SK-N-MC (cell line): ENCODE data around the gene DFFA.
"Not testable (repeated sequence)": the region's sequence is repeated elsewhere in the genome, so short reads cannot be mapped to it uniquely, and the experiment has no call there.

Source experiments
- DNase-seq: peaks from one replicate; pipeline ENCODE4 v3.0.0-alpha.2; 2011; ENCODE audit warnings: low read depth, low spot score
- H3K27ac ChIP-seq: fragments of 200-600 bp; sonication (generic); 2 replicates; pipeline ENCODE4 v1.5.1; 2016; ENCODE audit warnings: mixed run types
- H3K36me3 ChIP-seq: fragments of 200-600 bp; sonication (generic); 2 replicates; pipeline ENCODE4 v1.6.1; 2017; ENCODE audit warnings: antibody characterized with exemption, low read length, mixed read lengths; ENCODE audit not compliant: insufficient read depth
- H3K4me3 ChIP-seq: fragments of 200-600 bp; sonication (generic); 2 replicates; pipeline ENCODE4 v1.5.1; 2016
- H3K9ac ChIP-seq: fragments of 200-600 bp; sonication (generic); 2 replicates; pipeline ENCODE4 v1.8.0; 2017; ENCODE audit warnings: mixed run types, mixed read lengths; ENCODE audit not compliant: insufficient read length
- H3K9me3 ChIP-seq: fragments of 200-600 bp; sonication (generic); 2 replicates; pipeline ENCODE4 v1.6.1; 2017; ENCODE audit warnings: low read depth, mild to moderate bottlenecking, antibody characterized with exemption, low read length, moderate library complexity, mixed read lengths
- EZH2 ChIP-seq: fragments of 200-600 bp; sonication (generic); IDR thresholded peaks from one replicate; pipeline ENCODE4 v1.6.1; 2017; ENCODE audit warnings: antibody characterized with exemption
- FOXP2 ChIP-seq: optimal IDR thresholded peaks from 2 replicates; pipeline ENCODE3; 2011; ENCODE audit warnings: mild to moderate bottlenecking, moderate library complexity; ENCODE audit not compliant: insufficient read depth; ENCODE audit errors: extremely low read length, control extremely low read depth
- POLR2AphosphoS5 ChIP-seq: IDR thresholded peaks from 2 replicates; pipeline ENCODE4 v1.6.1; 2012; ENCODE audit warnings: mild to moderate bottlenecking, low read depth, low read length, borderline replicate concordance

Gene DFFA

GRCh38 chr1:10457875-10458274 lies 14.5 kb downstream of the DFFA start:
- Histone ChIP-seq H3K9ac (no peak overlapping the region), H3K9me3 (no peaks in the 10 kb centered on the region), H3K4me3 (no peak overlapping the region), H3K27ac (no peak overlapping the region), H3K36me3 (peaks cover 23% of the 10 kb centered on the region)
- TF ChIP-seq FOXP2: no peak
- TF ChIP-seq POLR2AphosphoS5: 0 out of 2 replicates have a peak, but pooled peaks have one; percentile 10
- no peak for DNase-seq

GRCh38 chr1:10457462-10457861 lies 14.9 kb downstream of the DFFA start:
- not testable (repeated sequence) for H3K4me3 ChIP-seq, H3K27ac ChIP-seq, DNase-seq, H3K9ac ChIP-seq, H3K9me3 ChIP-seq
- peaks cover 19% of the 10 kb centered on the region for H3K36me3 ChIP-seq

GRCh38 chr1:10456661-10457060 lies 15.7 kb downstream of the DFFA start:
- Histone ChIP-seq H3K27ac (peak overlapping the region; percentile 64), H3K36me3 (peaks cover 14% of the 10 kb centered on the region), H3K4me3 (no peak overlapping the region), H3K9ac (no peak overlapping the region), H3K9me3 (no peaks in the 10 kb centered on the region)
- TF ChIP-seq EZH2 (no peak), FOXP2 (no peak), POLR2AphosphoS5 (no peak)
- no peak for DNase-seq

- H3K4me3 ChIP-seq: no peak overlapping the region
- no peak overlapping the region for H3K9ac ChIP-seq
- peaks cover 8% of the 10 kb centered on the region for H3K36me3 ChIP-seq
- no peak for DNase-seq
- H3K27ac ChIP-seq: no peak overlapping the region
- H3K9me3 ChIP-seq: no peaks in the 10 kb centered on the region
- TF ChIP-seq POLR2AphosphoS5: no peak
- no peak for TF ChIP-seq FOXP2
Measured at GRCh38 chr1:10456048-10456447, 16.3 kb downstream of the DFFA start.

- TF ChIP-seq EZH2: no peak
- TF ChIP-seq POLR2AphosphoS5: no peak
- TF ChIP-seq FOXP2: no peak
- H3K36me3 ChIP-seq: no peaks in the 10 kb centered on the region
- no peaks in the 10 kb centered on the region for H3K9me3 ChIP-seq
- H3K27ac ChIP-seq: peak overlapping the region; percentile 94
- H3K4me3 ChIP-seq: peak overlapping the region; percentile 79
- H3K9ac ChIP-seq: peak overlapping the region; percentile 63
- DNase-seq: peak; percentile 40
Measured at GRCh38 chr1:10451287-10451686, 21.0 kb downstream of the DFFA start.

- H3K27ac ChIP-seq: peak overlapping the region; percentile 94
- H3K9me3 ChIP-seq: no peaks in the 10 kb centered on the region
- no peak for TF ChIP-seq EZH2
- peak overlapping the region; percentile 63 for H3K9ac ChIP-seq
- H3K4me3 ChIP-seq: peak overlapping the region; percentile 79
- H3K36me3 ChIP-seq: no peaks in the 10 kb centered on the region
- no peak for DNase-seq
Measured at GRCh38 chr1:10450836-10451235, 21.5 kb downstream of the DFFA start.

GRCh38 chr1:10450156-10450814 lies 22.0 kb downstream of the DFFA start:
- DNase-seq: no peak
- H3K9ac ChIP-seq: no peak overlapping the region
- peak overlapping the region; percentile 94 for H3K27ac ChIP-seq
- H3K4me3 ChIP-seq: peak overlapping the region; percentile 79; the same call in 1 of the 2 replicates
- H3K36me3 ChIP-seq: no peaks in the 10 kb centered on the region
- no peak for TF ChIP-seq EZH2
- TF ChIP-seq FOXP2: no peak
- TF ChIP-seq POLR2AphosphoS5: no peak
- no peaks in the 10 kb centered on the region for H3K9me3 ChIP-seq

GRCh38 chr1:10449751-10450150 lies 22.6 kb downstream of the DFFA start, which contains the start of gene CORT:
CORT (plus strand) TSS chr1:10450031; CDS start chr1:10450224, 193 bp downstream.
- no peak for DNase-seq
- H3K27ac ChIP-seq: peak within 1 kb of the TSS; percentile 94
- H3K36me3 ChIP-seq: no peaks in the 10 kb centered on the region
- no peaks in the 10 kb centered on the region for H3K9me3 ChIP-seq
- peak within 1 kb of the TSS; percentile 79 for H3K4me3 ChIP-seq
- H3K9ac ChIP-seq: peak within 1 kb of the TSS; percentile 63
- TF ChIP-seq FOXP2 (no peak), POLR2AphosphoS5 (no peak), EZH2 (no peak)

- no peak overlapping the region for H3K4me3 ChIP-seq
- TF ChIP-seq POLR2AphosphoS5 (no peak), FOXP2 (no peak), EZH2 (no peak)
- H3K9me3 ChIP-seq: no peaks in the 10 kb centered on the region
- no peak for DNase-seq
- no peaks in the 10 kb centered on the region for H3K36me3 ChIP-seq
- H3K27ac ChIP-seq: no peak overlapping the region
- no peak overlapping the region for H3K9ac ChIP-seq
Measured at GRCh38 chr1:10446790-10447422, 25.4 kb downstream of the DFFA start.
